Measurements from ENCODE around the gene THRAP3.

The THRAP3 gene

GRCh38 chr1:36326499-36326898, 102.3 kb downstream of the THRAP3 start:
- no peak for DNase-seq (ENCODE audit: low read depth in 3 of 3)

GRCh38 chr1:36327421-36328087, 103.3 kb downstream of the THRAP3 start:
- DNase-seq (ENCODE audit: low read depth in 3 of 3), result no peak

- no peak for DNase-seq (ENCODE audit: low read depth in 3 of 3)
Observed at GRCh38 chr1:36328088-36328480, 103.8 kb downstream of the THRAP3 start.

GRCh38 chr1:36328713-36329112, 104.5 kb downstream of the THRAP3 start:
- DNase-seq (ENCODE audit: low read depth in 3 of 3), result no peak

GRCh38 chr1:36329817-36330216, 105.6 kb downstream of the THRAP3 start:
- no peak for DNase-seq (ENCODE audit: low read depth in 3 of 3)

- DNase-seq (ENCODE audit: low read depth in 3 of 3), result no peak
Observed at GRCh38 chr1:36330940-36331339, 106.7 kb downstream of the THRAP3 start.

- DNase-seq (ENCODE audit: low read depth in 3 of 3), result no peak
Observed at GRCh38 chr1:36337830-36338229, 113.6 kb downstream of the THRAP3 start.

GRCh38 chr1:36339215-36339614, 115.0 kb downstream of the THRAP3 start:
- DNase-seq (ENCODE audit: low read depth in 3 of 3), result no peak

- DNase-seq (ENCODE audit: low read depth in 3 of 3), result no peak
Observed at GRCh38 chr1:36339615-36340014, 115.4 kb downstream of the THRAP3 start.

GRCh38 chr1:36341626-36342320, 117.5 kb downstream of the THRAP3 start:
- no peak for DNase-seq (ENCODE audit: low read depth in 3 of 3)

- DNase-seq (ENCODE audit: low read depth in 3 of 3), result no peak
Observed at GRCh38 chr1:36342426-36343185, 118.4 kb downstream of the THRAP3 start.

- DNase-seq (ENCODE audit: low read depth in 3 of 3), result no peak
Observed at GRCh38 chr1:36343651-36344394, 119.6 kb downstream of the THRAP3 start.

GRCh38 chr1:36344395-36344680, 120.1 kb downstream of the THRAP3 start:
- no peak for DNase-seq (ENCODE audit: low read depth in 3 of 3)

GRCh38 chr1:36345353-36345752, 121.1 kb downstream of the THRAP3 start:
- no peak for DNase-seq (ENCODE audit: low read depth in 3 of 3)

- DNase-seq (ENCODE audit: low read depth in 3 of 3), result no peak
Observed at GRCh38 chr1:36346741-36347370, 122.6 kb downstream of the THRAP3 start.

GRCh38 chr1:36349241-36349671, 125.0 kb downstream of the THRAP3 start:
- no peak for DNase-seq (ENCODE audit: low read depth in 3 of 3)

- DNase-seq (ENCODE audit: low read depth in 3 of 3), result no peak
Observed at GRCh38 chr1:36349839-36350238, 125.6 kb downstream of the THRAP3 start.

- peak in 1 of 3 donors; percentile 18 for DNase-seq (ENCODE audit: low read depth in 3 of 3)
Observed at GRCh38 chr1:36350659-36351226, 126.5 kb downstream of the THRAP3 start.

- no peak for DNase-seq (ENCODE audit: low read depth in 3 of 3)
Observed at GRCh38 chr1:36351227-36351977, 127.2 kb downstream of the THRAP3 start.

GRCh38 chr1:36352125-36352909, 128.1 kb downstream of the THRAP3 start:
- DNase-seq (ENCODE audit: low read depth in 3 of 3), result no peak
